SKM-1 treated with dmso at 0.1 percent for 144 hours (cell line): Measurements from ENCODE around the gene ZMIZ1.

Experiments
- DNase-seq: peaks from one replicate; lab custom pipeline; 2025; ENCODE audit not compliant: unreplicated experiment; lab: John Stamatoyannopoulos, UW

ZMIZ1 gene

DNA sequence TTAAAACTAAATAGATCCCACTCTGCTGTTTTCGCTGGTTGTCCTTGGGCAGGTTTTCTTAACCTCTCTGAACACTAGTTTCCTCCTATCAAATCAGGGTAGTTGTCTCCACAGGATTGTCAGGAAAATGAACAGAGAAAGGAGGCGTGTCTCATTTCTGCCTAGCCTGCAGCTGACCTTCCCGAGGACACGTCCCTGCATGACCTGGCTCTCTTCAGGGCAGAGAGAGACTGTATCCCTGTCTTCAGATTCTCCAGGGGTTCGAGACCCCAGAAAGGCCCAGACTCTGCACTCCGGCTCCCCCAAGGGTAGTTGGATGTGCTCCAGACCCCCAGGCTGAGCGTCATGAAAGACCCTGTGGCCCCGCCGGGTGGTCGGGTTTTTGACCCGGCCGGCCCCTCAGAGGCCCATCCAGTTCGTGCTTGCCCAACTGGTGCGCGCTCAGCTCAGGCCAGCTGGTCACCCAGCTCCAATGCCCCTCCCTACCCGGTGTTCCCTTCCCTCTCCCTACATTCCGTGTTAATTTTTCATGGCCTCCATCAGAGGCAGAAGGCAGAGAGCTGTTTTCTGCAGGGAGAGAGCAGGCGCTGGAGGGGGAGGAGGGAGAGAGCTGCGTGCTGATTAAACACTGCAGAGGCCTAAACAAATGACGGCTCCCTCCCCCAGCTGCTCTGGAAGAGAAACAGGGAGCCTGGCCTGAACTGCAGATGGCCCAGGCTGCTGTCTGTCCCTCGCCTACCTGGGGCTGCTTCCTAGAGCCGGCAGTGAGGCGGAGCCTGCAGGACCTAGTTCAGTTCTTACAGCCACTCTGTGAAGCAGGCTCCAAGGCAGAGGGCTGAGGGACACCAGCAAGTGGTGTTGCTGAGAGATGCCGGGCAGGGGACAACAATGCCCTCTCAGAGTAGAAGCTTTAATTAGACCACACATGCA lies 192.3 kb downstream of the ZMIZ1 start:
- DNase-seq, result no peak

DNA sequence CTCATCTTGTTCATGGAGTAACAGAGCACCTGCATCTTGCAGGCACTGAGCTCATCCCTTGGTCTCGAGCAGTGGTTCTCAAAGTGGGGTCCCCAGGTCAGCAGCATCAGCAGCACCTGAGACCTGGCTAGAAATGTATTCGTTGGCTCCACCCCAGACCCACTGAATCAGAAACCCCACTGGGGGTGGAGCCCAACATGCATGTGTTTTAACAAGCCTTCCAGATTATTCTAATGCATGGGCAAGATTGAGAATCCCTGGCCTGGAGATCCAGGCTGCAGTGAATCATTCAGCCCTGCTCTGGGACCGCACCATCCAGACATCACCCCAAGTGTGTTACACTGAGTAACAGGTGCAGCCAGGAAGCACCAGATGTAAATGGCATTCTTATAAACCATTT lies 193.4 kb downstream of the ZMIZ1 start:
- no peak for DNase-seq

DNA sequence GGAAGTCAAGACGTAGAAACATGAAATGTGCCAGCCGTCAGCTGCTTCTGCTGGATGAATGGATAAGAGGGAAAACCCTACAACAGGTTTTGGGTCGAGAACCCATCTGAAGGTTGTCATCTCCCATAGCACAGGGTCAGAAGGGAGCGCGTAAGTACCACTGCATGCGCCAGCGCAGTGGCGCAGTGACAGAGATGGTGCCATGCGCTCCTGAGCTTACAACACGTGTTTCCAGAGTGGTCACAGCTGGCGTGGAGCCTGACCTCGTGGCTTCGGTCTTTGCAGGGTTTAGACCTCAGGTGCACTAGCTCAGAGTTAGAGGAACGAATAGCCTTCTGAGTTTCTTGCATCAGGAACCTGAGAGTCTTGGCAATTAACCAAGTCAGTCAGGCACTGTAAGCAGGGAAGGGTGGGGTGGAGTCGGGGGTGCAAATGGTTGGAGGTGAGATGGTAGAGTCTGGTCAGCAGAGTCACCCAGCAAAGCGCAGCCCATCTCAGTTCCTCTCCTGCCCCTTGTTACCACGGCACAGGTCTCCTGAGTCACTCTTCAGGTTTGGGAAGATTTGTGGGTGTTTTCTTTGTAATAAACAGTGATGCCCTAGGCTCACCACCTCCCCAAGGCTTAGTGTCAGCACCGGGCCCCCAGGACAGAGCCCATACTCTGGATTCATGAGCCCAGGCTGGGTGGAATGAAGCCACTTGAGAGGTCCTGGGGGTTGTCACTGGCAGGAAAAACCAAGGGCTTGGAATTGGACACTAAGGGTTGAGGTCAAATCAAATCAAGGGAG lies 194.4 kb downstream of the ZMIZ1 start:
- no peak for DNase-seq

DNA sequence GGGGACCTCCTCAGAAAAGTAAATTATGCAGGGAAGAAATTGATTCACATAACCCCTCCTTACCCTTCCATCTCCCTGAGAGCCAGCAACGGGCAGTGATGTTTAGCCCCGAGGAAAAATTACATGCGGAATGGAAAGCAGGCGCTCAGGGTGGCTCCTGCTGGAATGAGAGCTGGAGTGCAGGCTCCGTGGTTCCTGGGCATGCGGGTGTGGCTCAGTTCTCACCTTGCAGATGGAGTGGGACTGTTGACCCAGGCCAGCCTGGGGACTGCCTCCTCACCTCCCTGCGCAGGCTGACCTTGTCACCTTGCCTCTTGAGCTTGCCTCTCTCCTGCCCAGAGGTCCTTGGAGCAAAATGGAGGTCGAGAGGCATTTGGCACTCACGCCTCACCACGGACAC lies 195.2 kb downstream of the ZMIZ1 start:
- DNase-seq, result no peak

DNA sequence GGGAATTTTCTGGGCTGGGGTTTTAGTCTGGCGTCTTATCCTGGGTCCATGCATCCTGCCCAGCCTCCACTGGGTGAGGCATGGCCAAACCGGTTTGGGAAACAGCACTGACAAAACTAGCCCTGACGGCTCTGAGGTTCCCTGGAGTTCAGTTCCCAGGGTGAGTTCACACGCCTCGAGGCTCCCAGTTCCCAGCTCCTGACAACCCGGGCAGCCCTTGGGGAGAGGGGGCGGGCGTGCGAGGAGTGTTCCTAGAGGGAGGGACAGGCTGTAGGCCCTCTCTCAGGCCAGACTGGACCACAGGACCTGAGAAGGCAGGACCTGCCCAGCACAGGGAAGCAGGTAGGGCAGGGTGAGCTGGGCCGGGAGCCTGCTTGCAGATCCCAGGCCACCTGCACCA lies 196.2 kb downstream of the ZMIZ1 start:
- no peak for DNase-seq

DNA sequence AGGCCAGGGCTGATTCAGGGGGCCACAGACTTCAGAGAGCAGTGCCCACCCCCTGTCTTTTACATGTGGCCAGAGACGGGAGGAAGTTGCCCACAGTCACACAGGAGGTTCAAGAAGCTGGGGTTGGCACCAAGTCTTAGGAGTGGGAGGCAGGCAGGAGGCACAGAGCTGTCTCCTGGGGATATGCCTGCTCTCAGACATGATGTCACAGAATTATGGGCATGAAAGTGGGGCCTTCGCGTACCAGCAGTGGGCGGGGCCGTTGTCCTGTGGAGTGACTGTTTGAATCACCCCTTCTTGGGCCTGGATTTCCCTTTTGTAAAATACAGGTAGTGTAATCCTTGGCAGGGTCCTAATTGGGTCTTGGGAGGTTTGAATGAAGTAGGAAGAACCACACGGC lies 197.3 kb downstream of the ZMIZ1 start:
- no peak for DNase-seq

DNA sequence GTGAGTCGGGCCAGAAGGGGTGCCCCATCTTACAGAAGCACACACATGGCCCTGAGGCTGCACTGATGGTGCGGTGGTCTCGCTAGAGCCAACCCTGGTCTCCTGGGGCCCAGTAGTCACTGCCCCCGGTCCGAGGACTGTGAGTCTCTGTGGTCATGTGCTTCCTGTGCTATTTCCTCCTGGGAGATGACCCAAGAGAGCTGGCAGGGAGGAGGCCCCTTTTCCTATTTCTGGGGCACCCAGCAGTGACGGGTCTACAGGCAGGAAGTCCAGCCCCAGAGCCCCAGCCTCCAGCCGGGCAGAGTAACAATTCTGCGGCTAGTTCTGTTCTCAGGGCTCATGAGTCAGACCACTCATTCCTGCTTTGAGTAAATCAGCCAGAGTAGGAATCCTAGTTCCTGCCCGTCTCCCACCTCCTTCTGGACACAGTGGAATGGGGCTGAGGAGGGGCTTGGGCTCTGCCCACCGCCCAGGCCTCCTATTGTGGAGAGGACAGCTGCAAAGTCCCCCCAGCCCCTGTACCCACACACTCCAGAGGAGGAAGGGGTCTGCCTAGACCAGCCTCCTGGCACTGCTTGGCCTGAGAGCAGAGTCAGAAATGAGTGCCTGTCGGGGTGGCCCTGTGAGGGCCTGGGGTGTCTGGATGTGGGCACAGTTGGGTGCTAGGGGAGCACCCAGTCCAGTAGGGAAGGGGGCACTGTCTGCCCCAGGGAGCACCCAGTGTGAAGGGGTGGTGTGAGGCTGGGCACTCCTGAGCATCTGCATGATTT lies 198.0 kb downstream of the ZMIZ1 start:
- DNase-seq, result peak; percentile 93

DNA sequence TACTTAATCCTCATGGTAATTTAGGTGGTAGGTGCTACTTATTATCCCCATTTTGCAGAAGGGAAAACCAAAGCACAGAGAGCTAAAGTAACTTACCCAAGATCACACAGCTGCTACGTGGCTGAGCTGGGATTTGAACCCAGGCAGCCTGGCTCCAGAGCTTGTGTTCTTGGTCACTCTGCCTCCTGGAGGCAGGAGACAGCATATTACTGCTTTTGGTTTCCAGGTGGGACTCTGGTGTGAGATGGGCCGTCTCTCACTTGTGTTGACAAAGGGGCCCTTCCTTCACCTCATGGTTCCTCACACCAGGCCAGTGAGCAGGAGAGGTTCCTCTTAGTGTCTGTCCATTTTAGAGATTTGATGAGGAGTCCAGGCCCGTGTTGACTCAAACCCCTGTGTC lies 198.7 kb downstream of the ZMIZ1 start:
- DNase-seq, result no peak

DNA sequence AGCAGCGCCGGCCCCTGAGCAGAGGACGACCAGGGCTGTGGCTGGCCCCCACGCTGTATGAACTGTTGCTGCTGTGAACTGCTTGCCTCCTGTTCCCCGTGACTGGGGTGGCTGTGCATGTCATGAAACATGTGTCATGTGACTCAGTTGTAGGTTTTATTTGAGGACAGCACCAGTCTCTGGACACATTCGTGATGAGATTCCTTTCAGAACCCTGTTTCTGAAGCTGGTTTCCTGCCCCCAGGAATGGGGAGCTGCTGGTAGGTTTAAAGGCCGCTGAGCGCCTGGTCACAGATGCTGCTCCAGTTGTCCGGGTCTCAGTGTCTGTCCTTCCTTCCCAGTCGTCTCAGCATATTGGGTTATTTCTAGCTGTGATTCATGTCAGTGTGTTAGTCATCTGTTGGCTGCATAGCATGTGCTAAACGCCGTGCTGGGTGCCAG lies 199.4 kb downstream of the ZMIZ1 start:
- no peak for DNase-seq

DNA sequence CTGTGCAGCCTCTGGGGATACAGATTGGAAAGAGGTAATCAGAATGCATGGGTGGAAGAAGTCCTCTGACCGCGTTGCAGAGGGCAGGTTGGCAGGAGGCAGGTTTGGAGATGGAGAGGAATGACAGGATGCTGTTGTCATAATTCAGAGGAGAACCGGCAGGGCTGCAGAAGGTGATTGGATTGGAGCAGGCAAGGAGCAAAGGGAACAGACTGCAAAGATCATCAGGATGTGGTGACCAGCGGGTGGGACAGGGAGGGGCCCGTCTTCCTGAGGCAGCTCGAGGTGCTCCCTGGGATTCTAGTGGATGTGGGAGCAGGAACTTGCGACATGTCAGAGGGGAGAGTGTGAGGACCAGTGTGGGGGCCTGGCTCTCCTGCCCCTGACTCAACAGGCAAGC lies 200.0 kb downstream of the ZMIZ1 start:
- no peak for DNase-seq

DNA sequence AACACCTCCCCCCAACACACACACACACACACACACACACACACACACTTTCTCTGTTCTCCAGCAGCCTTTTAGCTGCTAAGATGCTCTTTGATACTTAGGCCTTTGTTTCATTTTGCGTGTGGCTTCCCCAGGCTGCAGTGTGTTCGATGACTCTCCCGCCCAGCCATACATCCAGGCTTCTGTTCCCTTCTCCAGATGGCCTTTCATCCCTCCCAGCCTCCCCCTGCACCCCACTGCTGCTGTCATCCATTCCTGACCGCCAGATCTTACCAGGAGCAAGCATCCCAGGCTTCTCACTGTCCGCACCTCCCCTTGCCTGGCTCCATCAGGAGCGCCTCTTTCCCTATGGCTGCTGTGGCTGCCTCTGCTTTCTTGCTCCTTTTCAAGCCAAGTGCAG lies 200.7 kb downstream of the ZMIZ1 start:
- DNase-seq, result no peak

DNA sequence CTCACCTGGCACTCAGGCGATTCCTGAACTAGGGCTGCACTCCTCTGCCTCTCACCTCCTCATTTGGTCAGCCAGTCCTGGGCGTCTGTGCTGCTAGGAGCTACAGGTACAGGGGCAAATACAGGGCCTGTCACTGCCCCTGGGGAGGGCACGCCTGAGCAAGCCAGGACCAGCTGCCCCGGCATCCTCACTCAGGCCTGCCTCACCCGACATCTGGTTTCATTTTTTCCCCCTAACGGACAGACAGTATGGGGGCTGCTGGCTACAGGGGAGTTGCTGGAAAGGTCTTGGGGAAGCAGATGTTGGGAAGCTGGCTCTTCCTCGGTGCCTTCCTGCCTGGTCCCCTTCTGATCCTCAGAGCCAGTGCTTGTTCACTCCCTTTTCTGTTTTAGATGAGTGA lies 201.2 kb downstream of the ZMIZ1 start:
- no peak for DNase-seq

DNA sequence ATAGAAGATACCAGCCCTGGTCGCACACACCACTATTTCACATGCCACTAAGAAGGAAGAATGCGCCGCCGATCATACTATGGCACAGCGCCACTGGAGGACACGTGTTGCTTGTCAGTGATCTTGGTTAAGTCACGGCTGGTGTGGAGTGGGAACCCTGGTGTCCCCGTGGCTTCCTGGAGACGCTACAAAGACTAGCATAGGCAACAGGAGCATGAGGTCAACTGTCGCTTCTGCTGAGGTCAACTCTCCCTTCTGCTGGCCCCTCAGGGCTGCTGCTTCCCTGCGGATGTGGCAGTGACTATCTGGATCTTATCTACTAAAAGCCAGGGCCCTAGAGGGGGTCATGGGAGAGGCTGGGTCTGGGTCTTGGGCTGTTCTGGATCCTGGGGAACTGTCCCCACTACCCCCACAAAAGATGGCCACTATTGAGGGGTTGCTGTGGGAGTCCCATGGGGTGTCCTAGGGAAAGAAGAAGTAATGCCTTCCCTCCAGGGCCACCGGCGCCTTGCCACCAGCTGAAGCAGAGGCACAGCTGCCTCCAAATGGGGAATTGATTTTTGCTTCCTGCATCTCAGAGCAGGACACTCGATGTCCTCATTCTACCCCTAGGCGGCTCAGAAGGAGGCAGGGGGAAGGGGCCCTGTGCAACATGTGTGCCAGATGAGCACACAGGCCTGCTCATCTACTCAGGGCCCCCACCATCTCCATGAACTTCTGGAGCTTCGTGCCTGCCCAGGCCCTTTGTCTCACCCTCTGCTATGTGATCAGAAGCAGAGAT lies 201.9 kb downstream of the ZMIZ1 start:
- peak; percentile 84 for DNase-seq

DNA sequence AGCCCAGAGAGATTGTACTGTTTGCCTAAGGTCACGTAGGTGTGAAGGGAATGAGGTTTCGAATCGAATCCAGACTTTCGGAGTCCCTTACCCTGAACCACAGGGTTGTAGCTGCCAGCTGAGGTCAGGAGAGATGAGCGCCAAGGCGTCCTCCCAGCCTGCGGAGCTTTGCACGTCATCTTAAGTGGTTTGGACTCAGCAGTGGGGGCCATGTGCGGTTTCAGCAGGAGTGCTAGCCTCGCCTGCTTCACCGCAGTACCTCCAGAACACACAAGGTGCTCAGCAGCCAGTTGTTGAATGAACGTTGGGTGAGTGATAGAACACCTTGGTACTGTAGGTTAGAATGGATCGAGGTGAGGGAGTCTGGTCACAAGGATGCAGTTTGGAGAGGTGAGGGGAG lies 203.6 kb downstream of the ZMIZ1 start:
- DNase-seq, result no peak

DNA sequence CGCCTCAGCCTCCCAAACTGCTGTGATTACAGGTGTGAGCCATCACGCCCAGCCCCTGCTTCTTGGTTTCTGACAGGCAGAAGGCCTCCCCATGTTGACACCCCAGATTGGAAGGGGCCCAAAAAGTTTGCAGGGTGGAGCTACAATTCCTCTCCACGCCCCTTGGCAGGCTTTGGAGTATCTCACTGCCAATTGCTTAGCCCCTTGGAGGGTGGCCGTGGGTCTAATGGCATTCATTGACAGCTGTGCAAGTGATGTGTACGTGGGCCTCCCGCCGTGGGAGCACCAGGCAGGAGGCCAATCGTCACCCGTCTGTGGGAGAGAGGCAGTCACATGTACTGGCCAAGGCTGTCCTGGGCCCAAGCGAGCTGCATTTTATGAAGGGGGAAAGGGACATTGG lies 204.8 kb downstream of the ZMIZ1 start:
- DNase-seq, result no peak

DNA sequence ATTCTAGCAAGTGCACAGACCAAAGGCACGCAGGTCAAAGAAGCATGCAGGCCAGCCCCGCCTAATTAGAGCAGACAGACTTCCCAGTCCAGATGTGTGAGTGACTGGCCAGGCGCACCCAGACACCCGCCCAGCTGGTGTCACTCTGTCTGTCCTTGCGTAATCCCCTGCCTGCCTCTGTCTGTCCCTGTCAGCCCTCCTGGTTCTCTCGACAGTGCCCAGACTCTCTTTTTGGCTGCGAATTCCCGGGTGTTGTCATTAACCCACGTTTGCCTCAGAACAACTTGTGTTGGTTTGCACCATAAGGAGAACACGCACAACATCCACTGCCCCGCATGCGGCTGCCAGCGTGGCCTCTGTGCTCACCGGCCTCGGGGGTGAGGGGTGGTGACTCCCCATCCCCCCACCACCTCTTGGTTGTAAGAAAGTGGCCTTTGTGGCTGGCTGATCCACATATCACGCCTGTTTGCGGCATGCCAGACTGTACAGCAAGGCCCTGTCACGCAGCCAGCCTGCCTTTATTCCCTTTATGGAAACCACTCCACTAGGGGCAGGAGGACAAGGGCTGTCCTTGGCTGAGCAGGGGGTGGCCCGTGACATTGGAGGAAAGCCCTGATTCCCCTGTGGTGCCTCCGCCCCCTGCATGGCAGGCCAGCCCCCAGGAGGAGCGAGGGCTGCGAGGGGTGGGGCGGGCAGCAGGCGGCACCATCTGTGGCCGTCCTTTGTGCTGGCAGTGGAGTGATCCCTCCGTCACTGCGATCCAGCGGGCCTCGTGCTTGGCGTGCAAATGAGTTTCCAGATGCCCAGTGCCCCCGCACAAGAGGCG lies 205.7 kb downstream of the ZMIZ1 start:
- DNase-seq, result peak; percentile 50

DNA sequence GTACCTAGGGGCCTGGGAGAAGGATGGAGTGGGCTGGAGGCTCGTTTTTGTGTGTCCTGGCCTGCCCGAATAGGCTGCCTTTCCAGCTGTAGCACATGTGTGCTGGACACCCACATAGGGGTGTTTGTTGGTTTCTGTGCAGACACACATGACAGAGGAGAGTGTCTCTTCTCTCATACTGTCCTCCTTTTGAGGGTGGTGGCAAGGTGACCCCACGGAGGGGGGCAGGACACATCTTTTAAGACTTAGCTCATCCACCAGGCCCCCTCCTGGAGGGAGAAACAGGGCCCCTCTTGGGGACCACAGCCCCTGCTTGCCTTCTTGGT lies 206.3 kb downstream of the ZMIZ1 start:
- DNase-seq, result no peak

DNA sequence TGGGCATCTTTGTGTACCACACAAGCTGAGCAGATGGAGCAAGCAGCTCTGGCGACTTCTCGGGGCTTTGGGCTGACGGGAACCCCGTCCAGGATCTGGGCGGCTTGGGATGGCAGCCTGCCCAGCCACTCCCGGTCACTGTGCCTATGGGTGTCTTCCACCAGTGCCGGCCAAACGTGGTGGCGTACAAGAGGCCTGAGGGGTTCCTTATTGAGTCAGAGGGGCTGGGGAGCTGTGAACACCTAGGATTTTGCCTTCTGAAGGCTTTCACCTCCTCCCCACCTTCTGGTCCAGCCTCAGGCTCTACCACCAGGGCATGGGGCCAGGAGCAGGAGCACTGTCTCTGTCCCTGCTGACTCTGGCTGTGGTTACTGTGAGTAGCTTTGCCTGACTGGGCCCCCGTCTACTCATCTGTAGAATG lies 206.7 kb downstream of the ZMIZ1 start:
- no peak for DNase-seq

DNA sequence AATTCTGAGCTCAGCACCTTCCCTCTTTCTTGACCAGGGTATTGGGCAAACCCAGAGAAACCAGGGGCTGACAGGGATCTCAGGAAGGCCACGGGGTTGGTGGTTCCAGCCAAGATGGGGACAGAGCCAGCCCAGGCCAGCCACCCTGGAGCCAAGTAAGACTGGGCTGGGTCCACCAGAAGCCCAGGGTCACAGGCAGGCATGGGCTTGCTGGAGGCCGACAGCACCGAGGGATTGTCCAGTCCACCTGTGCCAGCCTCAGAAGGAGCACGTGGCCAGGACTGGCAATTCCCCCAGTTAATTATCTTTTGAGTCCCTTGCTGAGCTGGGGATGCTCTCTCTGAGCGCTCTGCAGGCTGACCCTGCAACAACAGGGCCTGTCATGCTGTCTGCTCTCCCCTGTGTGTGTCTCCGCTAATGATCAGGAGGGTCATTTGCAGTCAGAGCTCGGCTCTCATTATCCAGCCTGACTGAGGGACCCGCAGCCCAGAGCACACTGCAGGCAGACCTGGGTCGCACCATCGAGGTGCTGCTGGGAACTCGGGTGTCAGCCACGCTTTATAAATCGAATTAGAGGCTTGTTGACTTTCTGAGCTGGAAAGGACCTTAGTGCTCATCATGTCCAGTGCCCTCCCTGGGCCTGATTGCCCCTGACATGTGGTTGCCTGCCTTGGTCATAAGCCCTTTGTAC lies 209.0 kb downstream of the ZMIZ1 start:
- DNase-seq, result no peak
